Lung microvascular endothelial cell (primary cell): ENCODE results near the gene HNRNPLL. TPM values are rescaled to one million over a fixed set of nuclear protein-coding genes. Genes with fewer than 3 reads are reported as not detected.

Experiments used
- DNase-seq, 2 donors: peaks; one replicate each; pipeline versions ENCODE4 v3.0.0 to v3.0.0-alpha.2; 2010; ENCODE audit warnings: low read depth in 2 of 2
- total RNA-seq: library from RNA; depleted of rRNA; stranded (reverse); fragments of >200 nt; gene quantifications from 2 replicates; pipeline ENCODE4 v1.2.1, GENCODE V29; 2014

Gene HNRNPLL
- total RNA-seq, 1 donor from 2014 or later, result 35.3 TPM

DNA sequence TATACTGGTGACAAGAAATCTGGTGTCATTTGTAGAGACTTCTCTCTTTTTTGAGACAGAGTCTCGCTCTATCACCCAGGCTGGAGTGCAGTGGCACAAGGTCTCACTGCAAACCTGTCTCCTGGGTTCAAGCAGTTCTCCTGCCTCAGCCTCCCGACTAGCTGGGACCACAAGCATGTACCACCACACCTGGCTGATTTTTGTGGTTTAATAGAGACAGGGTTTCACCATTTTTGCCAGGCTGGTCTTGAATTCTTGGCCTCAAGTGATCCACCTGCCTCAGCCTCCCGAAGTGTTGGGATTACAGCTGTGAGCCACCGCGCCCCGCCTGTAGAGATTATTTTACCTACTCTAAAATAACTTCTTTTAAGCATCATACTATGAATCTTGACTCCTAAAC, 6.5 kb downstream of the HNRNPLL start:
- no peak for DNase-seq

DNA sequence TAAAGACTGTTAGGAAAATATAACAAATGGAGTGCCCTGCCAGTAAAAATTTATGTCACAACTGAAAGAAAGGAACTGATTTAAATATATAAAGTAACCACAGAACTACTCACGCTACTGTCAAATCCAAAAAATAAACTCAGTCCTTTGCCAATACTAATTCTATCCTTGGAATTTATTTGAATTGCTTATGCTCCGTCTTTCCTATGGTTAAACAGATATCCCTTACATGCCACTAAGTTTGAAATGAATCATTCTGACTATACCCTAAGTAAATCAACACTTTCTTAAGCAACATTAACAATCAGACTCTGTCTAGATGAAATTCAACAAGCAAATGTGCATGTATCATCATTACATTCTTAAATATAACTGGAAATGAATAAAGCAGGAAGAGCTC, 9.8 kb downstream of the HNRNPLL start:
- no peak for DNase-seq

- DNase-seq, result no peak
These were observed 11.6 kb downstream of the HNRNPLL start for GRCh38 chr2:38591152-38591551.

- peak in 1 of 2 donors; percentile 7 for DNase-seq
These were observed 12.7 kb downstream of the HNRNPLL start for GRCh38 chr2:38590053-38590452.

- DNase-seq, result no peak
These were observed 15.8 kb downstream of the HNRNPLL start for GRCh38 chr2:38586931-38587330.

- no peak for DNase-seq
These were observed 17.8 kb downstream of the HNRNPLL start for GRCh38 chr2:38584881-38585280.

- no peak for DNase-seq
These were observed 18.7 kb downstream of the HNRNPLL start for GRCh38 chr2:38583994-38584393.

DNA sequence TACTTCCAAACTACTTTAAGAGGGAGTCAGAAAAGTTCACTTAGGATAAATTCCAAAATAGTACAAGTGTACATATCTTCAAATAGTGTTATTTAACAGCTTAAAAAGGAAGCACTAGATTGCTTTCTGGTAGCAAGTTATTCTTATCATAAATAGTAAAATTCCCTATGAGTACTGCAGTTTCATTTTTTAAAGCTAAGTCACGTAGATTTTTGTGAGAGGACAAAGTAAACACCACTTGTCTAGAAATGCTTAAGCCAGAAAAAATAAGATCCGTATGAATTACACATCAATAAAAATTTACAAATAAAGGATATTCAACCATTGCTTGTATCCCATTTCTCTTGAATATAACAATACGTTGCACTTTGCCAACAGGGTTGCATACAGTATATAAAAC, 19.2 kb downstream of the HNRNPLL start:
- DNase-seq, result no peak

GRCh38 chr2:38581193-38582147, 21.3 kb downstream of the HNRNPLL start:
- peak; percentile 84 to 85 for DNase-seq

DNA sequence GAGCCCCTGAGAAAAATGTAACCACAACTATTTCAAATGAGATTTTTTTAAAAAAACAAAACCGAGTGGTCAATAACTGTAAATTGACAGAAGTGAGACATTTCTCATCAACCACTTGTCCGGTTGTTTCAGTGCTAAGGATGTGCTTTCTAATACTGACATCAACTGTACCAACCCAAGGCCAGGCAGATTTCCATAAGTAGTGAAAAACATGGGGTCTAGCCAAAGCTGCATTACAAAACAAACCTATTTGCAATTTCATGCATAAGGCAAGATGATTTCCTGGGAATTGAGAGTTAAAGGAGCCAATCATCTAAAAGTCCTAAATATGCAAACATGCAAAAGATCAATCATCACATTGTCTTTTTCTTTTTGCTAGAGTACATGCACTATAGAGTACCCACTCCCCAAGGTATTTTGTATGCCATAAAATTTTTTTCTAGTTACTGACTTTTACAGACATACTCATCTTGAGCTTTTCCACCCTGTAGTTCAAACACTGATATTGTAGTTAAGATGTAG, 22.6 kb downstream of the HNRNPLL start:
- no peak for DNase-seq

- no peak for DNase-seq
These were observed 23.9 kb downstream of the HNRNPLL start for GRCh38 chr2:38578832-38579231.

DNA sequence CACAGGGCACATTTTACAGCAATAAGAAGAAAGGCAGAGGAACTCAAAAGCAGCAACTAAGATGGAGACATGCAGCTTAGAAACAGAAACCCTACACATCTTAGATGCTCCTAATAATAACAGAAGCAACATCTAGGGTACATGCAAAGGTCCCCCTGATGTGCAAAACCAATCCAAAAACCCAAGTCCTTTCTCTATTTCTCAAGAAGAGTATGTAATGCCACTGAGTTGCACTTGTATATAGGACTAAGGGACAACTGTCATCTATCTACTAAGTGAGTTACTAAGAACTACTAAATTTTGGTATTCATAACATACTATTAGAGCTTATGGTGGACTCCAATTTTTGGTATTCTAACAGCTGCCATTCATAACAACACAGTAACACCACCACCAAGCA, 28.4 kb downstream of the HNRNPLL start:
- DNase-seq, result no peak

DNA sequence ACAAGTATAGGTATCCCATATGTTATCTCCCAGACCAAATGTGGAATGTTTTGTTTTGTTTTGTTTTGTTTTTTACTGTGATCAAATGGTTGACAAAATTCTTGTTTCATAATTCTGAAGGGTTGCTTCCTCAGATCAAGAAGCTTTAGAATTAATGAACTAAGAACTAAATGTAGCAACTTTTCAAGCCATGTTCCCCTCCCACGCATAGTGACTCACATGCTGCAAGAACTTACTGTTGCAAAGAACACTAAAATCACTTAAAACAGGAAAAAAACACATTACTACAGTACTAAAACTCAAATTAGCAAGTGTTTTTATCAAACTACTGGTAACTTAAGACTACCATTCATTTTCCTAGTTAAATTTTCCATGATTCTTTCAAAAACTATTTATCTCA, 30.6 kb downstream of the HNRNPLL start:
- DNase-seq, result peak in 1 of 2 donors; percentile 21

DNA sequence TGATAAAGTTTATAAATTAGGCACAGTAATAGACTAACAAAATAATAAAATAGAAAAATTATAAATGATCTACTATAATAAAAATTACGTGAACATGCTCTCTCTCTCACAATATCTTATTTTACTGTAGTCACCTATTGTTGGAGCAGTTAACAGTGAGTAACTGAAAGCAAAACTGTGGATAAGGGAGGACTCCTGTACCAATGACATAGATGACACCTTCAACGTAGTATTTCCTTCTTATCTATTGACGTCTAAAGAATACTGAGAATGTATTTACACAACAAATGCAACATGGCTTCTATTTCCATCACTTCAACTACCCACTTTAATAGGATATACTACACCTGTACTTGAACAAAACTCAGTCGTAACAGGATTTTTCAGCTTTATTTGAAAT, 31.5 kb downstream of the HNRNPLL start:
- DNase-seq, result no peak

DNA sequence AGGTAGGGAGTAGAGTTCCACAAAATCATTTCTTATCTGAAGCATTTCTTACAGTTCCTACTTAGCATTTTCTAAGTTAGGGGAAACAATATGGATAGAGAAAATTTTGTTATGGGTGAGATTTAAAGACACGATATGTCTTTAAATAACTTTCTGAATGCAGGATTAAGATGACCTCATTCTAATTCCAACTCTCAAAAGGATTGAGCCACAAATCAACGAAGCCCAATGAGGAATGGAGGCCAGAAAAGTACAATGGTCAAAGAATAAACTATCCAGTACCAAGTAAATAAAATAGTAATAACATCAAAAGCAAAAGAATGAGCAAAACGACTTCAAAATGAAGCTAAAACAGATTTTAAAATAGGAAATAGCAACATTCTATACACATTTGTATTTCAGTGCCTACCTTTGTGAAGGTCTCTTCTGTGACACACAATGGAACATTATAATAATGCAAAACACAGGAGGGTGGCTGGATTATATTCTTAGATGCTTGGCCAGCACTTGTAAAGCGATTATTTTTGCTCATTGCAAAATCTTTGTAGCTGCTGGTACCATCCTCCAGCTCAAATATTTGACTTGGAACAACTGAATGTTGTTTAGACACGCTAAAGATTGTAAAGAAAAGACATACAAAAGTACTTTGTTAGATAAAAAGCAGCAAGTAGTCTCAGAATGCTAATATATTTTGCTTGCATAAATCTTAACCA, 33.8 kb downstream of the HNRNPLL start:
- DNase-seq, result no peak

DNA sequence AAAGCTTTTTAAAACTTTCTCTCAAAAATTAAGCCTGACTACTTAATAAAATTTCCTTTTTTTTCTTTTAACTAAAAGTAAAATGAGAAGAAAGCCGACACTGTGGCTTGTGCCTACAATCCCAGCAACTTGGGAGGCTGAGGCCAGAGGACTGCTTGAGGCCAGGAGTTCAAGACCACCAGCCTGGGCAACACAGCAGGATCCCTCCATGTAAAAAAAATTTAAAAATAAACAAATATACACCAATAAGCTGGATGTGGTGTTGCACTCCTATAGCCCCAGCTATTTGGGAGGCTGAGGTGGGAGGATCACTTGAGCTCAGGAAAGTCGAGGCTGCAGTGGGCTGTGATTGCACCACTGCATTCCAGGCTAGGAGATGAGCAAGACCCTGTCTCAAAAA, 37.4 kb downstream of the HNRNPLL start:
- DNase-seq, result no peak

DNA sequence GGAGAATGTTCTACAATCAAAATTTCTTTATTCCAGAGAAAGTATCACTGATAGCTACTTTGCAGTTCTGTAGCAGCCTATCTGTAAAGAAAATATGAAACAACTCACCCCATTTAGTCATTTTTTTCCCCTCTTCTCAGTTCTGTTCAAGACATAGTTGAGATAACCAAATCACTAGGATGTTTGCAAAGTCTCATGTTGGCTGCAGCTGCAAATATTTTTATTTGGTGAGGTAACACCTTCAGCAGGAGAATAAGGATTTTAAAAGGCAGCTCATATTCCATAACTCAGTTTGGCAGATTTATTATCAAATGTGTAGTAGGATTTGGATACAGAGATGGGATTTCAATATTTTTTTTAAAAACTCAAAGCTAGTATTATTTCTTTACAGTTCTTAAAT, 41.0 kb downstream of the HNRNPLL start:
- DNase-seq, result no peak

DNA sequence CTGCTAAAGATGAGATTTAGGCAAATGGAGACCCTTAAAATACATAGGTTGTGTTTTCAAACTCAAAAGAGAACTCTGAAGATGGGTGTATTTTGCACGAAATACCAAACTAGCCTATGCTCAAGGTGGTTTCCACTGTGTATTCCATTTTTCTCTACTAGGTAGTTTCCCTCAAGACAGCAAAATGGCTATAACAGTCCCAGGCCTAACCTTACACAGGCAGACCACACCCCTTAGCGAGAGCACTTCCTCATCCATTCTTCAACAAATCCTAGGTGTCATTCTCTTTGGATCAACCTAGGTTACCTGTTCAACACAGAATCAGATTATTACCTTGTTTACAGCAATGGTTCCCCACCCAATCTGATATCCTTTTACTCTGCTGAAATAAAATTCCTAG, 42.6 kb downstream of the HNRNPLL start:
- no peak for DNase-seq

DNA sequence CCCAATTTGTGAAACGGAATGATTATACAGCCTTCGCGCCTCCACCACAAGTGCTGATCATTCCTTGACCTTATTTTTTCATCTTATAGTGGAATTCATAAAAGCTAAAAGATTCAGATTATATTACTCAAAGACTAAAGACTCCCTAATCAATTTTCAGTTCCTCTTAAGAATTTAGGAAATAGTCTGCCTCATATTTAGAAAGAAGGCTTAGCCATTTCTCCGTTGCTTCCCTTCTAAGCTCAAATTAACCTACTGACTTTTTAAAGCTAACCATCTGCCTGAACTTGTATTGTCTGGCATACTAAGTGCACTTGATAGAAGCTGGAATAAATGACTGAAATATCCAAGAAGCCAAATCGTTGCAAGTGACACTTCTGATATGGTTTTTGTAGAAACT, 44.7 kb downstream of the HNRNPLL start:
- no peak for DNase-seq

GRCh38 chr2:38557217-38557616, 45.5 kb downstream of the HNRNPLL start:
- DNase-seq, result no peak

- DNase-seq, result no peak
These were observed 46.5 kb downstream of the HNRNPLL start for GRCh38 chr2:38556006-38556801.
